ENCODE results near the gene SCO2. TPM values are rescaled to one million over a fixed set of nuclear protein-coding genes. Genes with fewer than 3 reads are reported as not detected.

Gene SCO2
- total RNA-seq, 1 donor from 2014 or later: 0.65 TPM

GRCh38 chr22:50487290-50488005 lies 38.0 kb downstream of the SCO2 start:
- no peaks in the 10 kb centered on the region for H3K36me3 Mint-ChIP-seq
- no peak overlapping the region for H3K4me3 Mint-ChIP-seq
- H3K27ac Mint-ChIP-seq: no peak overlapping the region
- no peaks in the 10 kb centered on the region for H3K4me1 Mint-ChIP-seq
- TF ChIP-seq CTCF (IDR thresholded peaks at IDR 0.05; ENCODE audit: unreplicated experiment): no peak
- H3K27me3 Mint-ChIP-seq (ENCODE audit: low read depth): peaks cover 19% of the 10 kb centered on the region
- no peak for DNase-seq (ENCODE audit: low spot score in 2 of 2, unreplicated experiment in 2 of 2)
- no peaks in the 10 kb centered on the region for H3K9me3 Mint-ChIP-seq

- no peaks in the 10 kb centered on the region for H3K4me1 Mint-ChIP-seq
- no peak for TF ChIP-seq CTCF (IDR thresholded peaks at IDR 0.05; ENCODE audit: unreplicated experiment)
- no peaks in the 10 kb centered on the region for H3K9me3 Mint-ChIP-seq
- H3K4me3 Mint-ChIP-seq: no peak within 1 kb of the TSS
- DNase-seq (ENCODE audit: low spot score in 2 of 2, unreplicated experiment in 2 of 2): no peak
- H3K27me3 Mint-ChIP-seq (ENCODE audit: low read depth): peaks cover 24% of the 10 kb centered on the region
- H3K36me3 Mint-ChIP-seq: no peaks in the 10 kb centered on the region
- no peak within 1 kb of the TSS for H3K27ac Mint-ChIP-seq
Measured at GRCh38 chr22:50486561-50487289, 38.7 kb downstream of the SCO2 start, which contains the start of gene MIOX. TSS of gene MIOX (plus strand) at chr22:50486859. CDS start at chr22:50486898, 39 bp downstream.

GRCh38 chr22:50485221-50486131 lies 39.9 kb downstream of the SCO2 start:
- H3K4me1 Mint-ChIP-seq: no peaks in the 10 kb centered on the region
- no peak for TF ChIP-seq CTCF (IDR thresholded peaks at IDR 0.05; ENCODE audit: unreplicated experiment)
- H3K27me3 Mint-ChIP-seq (ENCODE audit: low read depth): peaks cover 29% of the 10 kb centered on the region
- no peak overlapping the region for H3K27ac Mint-ChIP-seq
- H3K4me3 Mint-ChIP-seq: no peak overlapping the region
- H3K36me3 Mint-ChIP-seq: no peaks in the 10 kb centered on the region
- no peaks in the 10 kb centered on the region for H3K9me3 Mint-ChIP-seq
- no peak for DNase-seq (ENCODE audit: low spot score in 2 of 2, unreplicated experiment in 2 of 2)

GRCh38 chr22:50483977-50484853 lies 41.2 kb downstream of the SCO2 start:
- DNase-seq (ENCODE audit: low spot score in 2 of 2, unreplicated experiment in 2 of 2): no peak
- Mint-ChIP-seq H3K4me3 (no peak overlapping the region), H3K27ac (no peak overlapping the region), H3K27me3 (ENCODE audit: low read depth) (peaks cover 42% of the 10 kb centered on the region), H3K36me3 (no peaks in the 10 kb centered on the region), H3K9me3 (no peaks in the 10 kb centered on the region), H3K4me1 (no peaks in the 10 kb centered on the region)
- TF ChIP-seq CTCF (IDR thresholded peaks at IDR 0.05; ENCODE audit: unreplicated experiment): no peak

GRCh38 chr22:50483556-50483955 lies 41.8 kb downstream of the SCO2 start:
- Mint-ChIP-seq H3K4me1 (no peaks in the 10 kb centered on the region), H3K27ac (no peak overlapping the region), H3K36me3 (no peaks in the 10 kb centered on the region), H3K27me3 (ENCODE audit: low read depth) (peaks cover 48% of the 10 kb centered on the region), H3K4me3 (no peak overlapping the region), H3K9me3 (no peaks in the 10 kb centered on the region)
- no peak for DNase-seq (ENCODE audit: low spot score in 2 of 2, unreplicated experiment in 2 of 2)
- TF ChIP-seq CTCF (IDR thresholded peaks at IDR 0.05; ENCODE audit: unreplicated experiment): no peak
